H1 (cell line): Measurements from ENCODE around the gene HACD2. TPM values are rescaled to one million over a fixed set of nuclear protein-coding genes. Genes with fewer than 3 reads are reported as not detected.

Experiments used
- CTCF ChIA-PET: fragments of 300-600 bp; sonication (Branson Sonifier 250); formaldehyde crosslinking; loops from one replicate; lab custom pipeline; 2021; ENCODE audit not compliant: partially characterized antibody; lab: Charles Lee
- POLR2A ChIA-PET: fragments of 300-600 bp; sonication (Branson Sonifier 250); formaldehyde crosslinking; loops from one replicate; lab custom pipeline; 2021; ENCODE audit warnings: inconsistent platforms; ENCODE audit not compliant: partially characterized antibody; lab: Charles Lee
- DNase-seq, 2 experiments: peaks; one replicate each; pipeline versions ENCODE4 v3.0.0 to v3.0.0-alpha.2; 2010 to 2022; ENCODE audit warnings: low spot score in 2 of 2, low read depth in 1 of 2, mixed read lengths in 1 of 2
- FAIRE-seq: peaks from 2 replicates; lab custom pipeline; 2011; peaks lifted over from hg19 to GRCh38; lab: Jason Lieb, UNC
- H2AFZ ChIP-seq: 2 replicates; pipeline ENCODE4 v1.8.1; 2012; ENCODE audit warnings: low read length, inconsistent platforms
- H2AK5ac ChIP-seq: 2 replicates; pipeline ENCODE4 v1.6.1; 2013; ENCODE audit warnings: low read depth, low read length
- H2BK120ac ChIP-seq: replicated peaks from 2 replicates; pipeline ENCODE3; 2013; ENCODE audit warnings: low read depth, low read length, inconsistent platforms
- H2BK12ac ChIP-seq: 2 replicates; pipeline ENCODE4 v1.6.1; 2013; ENCODE audit warnings: low read depth, low read length
- H2BK15ac ChIP-seq: 2 replicates; pipeline ENCODE4 v1.6.1; 2013; ENCODE audit warnings: low read length
- H2BK20ac ChIP-seq: 2 replicates; pipeline ENCODE4 v1.6.1; 2013; ENCODE audit warnings: low read length
- H2BK5ac ChIP-seq: 2 replicates; pipeline ENCODE4 v1.6.1; 2013; ENCODE audit warnings: low read depth, low read length
- H3K14ac ChIP-seq: 2 replicates; pipeline ENCODE4 v1.6.1; 2013; ENCODE audit warnings: inconsistent platforms; ENCODE audit not compliant: insufficient read length
- H3K18ac ChIP-seq: 2 replicates; pipeline ENCODE4 v1.6.1; 2013; ENCODE audit warnings: low read length; ENCODE audit errors: extremely low read depth
- H3K23ac ChIP-seq: 2 replicates; pipeline ENCODE4 v1.6.1; 2013; ENCODE audit warnings: inconsistent platforms; ENCODE audit not compliant: insufficient read length
- H3K23me2 ChIP-seq: 2 replicates; pipeline ENCODE4 v1.6.1; 2013; ENCODE audit warnings: low read depth, low read length
- H3K27ac ChIP-seq: 2 replicates; pipeline ENCODE4 v1.6.1; 2011; ENCODE audit warnings: low read depth, low read length, inconsistent platforms
- H3K27me3 ChIP-seq, 4 experiments: replicated peaks in 1 of 4; 1 replicate in 1 of 4; 2 replicates in 3 of 4; pipeline versions ENCODE4 v1.6.1 to v1.8.1; 2011 to 2013; ENCODE audit warnings: low read length in 3 of 4, mild to moderate bottlenecking in 3 of 4, inconsistent platforms in 2 of 4, mixed read lengths in 2 of 4, moderate library complexity in 1 of 4; ENCODE audit not compliant: control insufficient read depth in 3 of 4, insufficient read depth in 3 of 4; ENCODE audit errors: extremely low read depth in 1 of 4
- H3K36me3 ChIP-seq, 4 experiments: 2 replicates each; pipeline versions ENCODE4 v1.6.1 to v1.8.1; 2011 to 2013; ENCODE audit warnings: mild to moderate bottlenecking in 4 of 4, low read length in 3 of 4, moderate library complexity in 2 of 4, control low read depth in 1 of 4, inconsistent platforms in 1 of 4; ENCODE audit not compliant: insufficient read depth in 4 of 4, control insufficient read depth in 2 of 4
- H3K4ac ChIP-seq: replicated peaks from 2 replicates; pipeline ENCODE3; 2013; ENCODE audit warnings: low read length, low read depth, mixed read lengths, inconsistent platforms; ENCODE audit not compliant: insufficient read length
- H3K4me1 ChIP-seq, 4 experiments: replicated peaks in 1 of 4; 1 replicate in 1 of 4; 2 replicates in 3 of 4; pipeline versions ENCODE4 v1.6.1 to v1.8.1; 2011 to 2013; ENCODE audit warnings: low read length in 3 of 4, inconsistent platforms in 2 of 4, mixed read lengths in 1 of 4; ENCODE audit not compliant: insufficient read depth in 4 of 4, control insufficient read depth in 3 of 4
- H3K4me2 ChIP-seq, 2 experiments: 2 replicates each; pipeline versions ENCODE4 v1.6.1 to v1.8.1; 2011 to 2013; ENCODE audit warnings: low read depth in 2 of 2, low read length in 2 of 2, control low read depth in 1 of 2, inconsistent platforms in 1 of 2, mild to moderate bottlenecking in 1 of 2; ENCODE audit not compliant: insufficient read depth in 1 of 2
- H3K4me3 ChIP-seq, 4 experiments: fragments of 200-600, 300-600 bp in 1 of 4; sonication (generic), shearing (Covaris generic), sonication (Bioruptor Twin) in 1 of 4; 2 replicates each; pipeline versions ENCODE4 v1.5.1 to v1.8.1; 2011 to 2016; ENCODE audit warnings: low read length in 4 of 4, low read depth in 3 of 4, control low read depth in 2 of 4, inconsistent platforms in 2 of 4, mild to moderate bottlenecking in 2 of 4, mixed read lengths in 1 of 4, moderate library complexity in 1 of 4; ENCODE audit not compliant: insufficient read depth in 2 of 4; ENCODE audit errors: extremely low read depth in 1 of 4
- H3K56ac ChIP-seq: replicated peaks from 2 replicates; pipeline ENCODE3; 2013; ENCODE audit warnings: low read depth, mild to moderate bottlenecking, mixed read lengths, low read length, inconsistent platforms; ENCODE audit not compliant: insufficient read length
- H3K79me1 ChIP-seq: 2 replicates; pipeline ENCODE4 v1.6.1; 2013; ENCODE audit warnings: low read depth, low read length, control low read depth
- H3K79me2 ChIP-seq, 2 experiments: 2 replicates each; pipeline versions ENCODE4 v1.6.1 to v1.8.1; 2012 to 2013; ENCODE audit warnings: low read length in 2 of 2, mild to moderate bottlenecking in 2 of 2, inconsistent platforms in 1 of 2; ENCODE audit not compliant: insufficient read depth in 2 of 2, control insufficient read depth in 1 of 2
- H3K9ac ChIP-seq, 4 experiments: replicated peaks in 1 of 4; 1 replicate in 1 of 4; 2 replicates in 3 of 4; pipeline versions ENCODE4 v1.6.1 to v1.8.1; 2011 to 2013; ENCODE audit warnings: low read depth in 3 of 4, low read length in 3 of 4, control low read depth in 2 of 4, mild to moderate bottlenecking in 2 of 4, moderate library complexity in 2 of 4, inconsistent platforms in 1 of 4; ENCODE audit errors: extremely low read depth in 1 of 4
- H3K9me3 ChIP-seq, 2 experiments: 2 replicates each; pipeline versions ENCODE4 v1.6.1 to v1.8.1; 2012 to 2013; ENCODE audit warnings: mild to moderate bottlenecking in 2 of 2, moderate library complexity in 2 of 2, control low read depth in 1 of 2, inconsistent platforms in 1 of 2, low read depth in 1 of 2, low read length in 1 of 2, mixed read lengths in 1 of 2; ENCODE audit not compliant: insufficient read depth in 2 of 2
- H4K20me1 ChIP-seq, 2 experiments: replicated peaks in 1 of 2; 2 replicates each; pipeline versions ENCODE3 to v1.8.1; 2011 to 2013; ENCODE audit warnings: inconsistent platforms in 2 of 2, low read length in 2 of 2, mild to moderate bottlenecking in 1 of 2; ENCODE audit not compliant: insufficient read depth in 2 of 2, control insufficient read depth in 1 of 2
- H4K5ac ChIP-seq: 2 replicates; pipeline ENCODE4 v1.6.1; 2013; ENCODE audit warnings: low read length, low read depth, mixed read lengths, inconsistent platforms; ENCODE audit not compliant: insufficient read length
- H4K8ac ChIP-seq: 2 replicates; pipeline ENCODE4 v1.8.0; 2013; ENCODE audit warnings: mild to moderate bottlenecking, moderate library complexity, low read length, inconsistent platforms; ENCODE audit not compliant: insufficient read depth; ENCODE audit errors: extremely low read depth
- H4K91ac ChIP-seq: replicated peaks from 2 replicates; pipeline ENCODE3; 2013; ENCODE audit warnings: low read length, mixed read lengths, inconsistent platforms; ENCODE audit not compliant: insufficient read length
- CREB1 ChIP-seq: IDR thresholded peaks from 2 replicates; pipeline ENCODE4 v1.6.1; 2012; ENCODE audit warnings: inconsistent platforms
- PHF8 ChIP-seq: fragments of 200-600 bp; sonication (generic); conservative IDR thresholded peaks from 2 replicates; pipeline ENCODE4 v1.7.1; 2012; ENCODE audit warnings: low read depth, mild to moderate bottlenecking, inconsistent platforms, low read length, moderate library complexity
- POLR2AphosphoS5 ChIP-seq: IDR thresholded peaks from 2 replicates; pipeline ENCODE4 v1.6.1; 2011; ENCODE audit warnings: low read depth, low read length
- RBBP5 ChIP-seq: IDR thresholded peaks from 2 replicates; pipeline ENCODE4 v1.7.1; 2012; ENCODE audit warnings: low read depth, mild to moderate bottlenecking, inconsistent platforms, low read length, moderate library complexity, borderline replicate concordance
- SIN3A ChIP-seq, 2 experiments: IDR thresholded peaks in 1 of 2; conservative IDR thresholded peaks in 1 of 2; 2 replicates each; pipeline ENCODE4 v1.6.1; 2011 to 2012; ENCODE audit warnings: low read length in 2 of 2, improper control_type of control experiment in 1 of 2, low read depth in 1 of 2, mild to moderate bottlenecking in 1 of 2
- SIX5 ChIP-seq: IDR thresholded peaks from 2 replicates; pipeline ENCODE4 v1.6.1; 2011; ENCODE audit warnings: mild to moderate bottlenecking, low read depth, low read length
- SP1 ChIP-seq: IDR thresholded peaks from 2 replicates; pipeline ENCODE4 v1.6.1; 2011; ENCODE audit warnings: low read depth, low read length
- WGBS, 2 experiments: shearing (Covaris generic) in 1 of 2; methylation state at CpG; one replicate each; pipeline versions ENCODE4 v1.1.6 to v1.1.7; 2013 to 2015; ENCODE audit warnings: low lambda C conversion rate in 2 of 2, mixed read lengths in 2 of 2, inconsistent platforms in 1 of 2, low coverage in 1 of 2, missing lambda C conversion rate in 1 of 2; ENCODE audit not compliant: insufficient replicate concordance in 2 of 2, insufficient coverage in 1 of 2, insufficient read length in 1 of 2; ENCODE audit errors: extremely low coverage in 1 of 2, missing lambda C conversion rate in 1 of 2; 5-methylcytosine and 5-hydroxymethylcytosine counted together
- polyA plus RNA-seq, 7 experiments: library from polyadenylated mRNA; depleted of rRNA in 3 of 7; stranded (reverse) in 5 of 7; unstranded in 2 of 7; fragments of >200 nt in 5 of 7; fragments of 200-250 nt in 2 of 7; gene quantifications; 1 replicate in 5 of 7; 2 replicates in 1 of 7; 4 replicates in 1 of 7; pipeline versions ENCODE4 v1.2.1 to v1.2.3, GENCODE V29; 2011 to 2013; ENCODE audit warnings: missing spikeins in 2 of 7, mixed read lengths in 2 of 7
- total RNA-seq: library from RNA; stranded (reverse); fragmentation: NEBNext Ultra II Directional; extraction: Animal tissue kit (Norgen Biotek cat#: 25700); gene quantifications from 2 replicates; pipeline ENCODE4 v1.2.1, GENCODE V29; 2021

The HACD2 gene
- total and polyA plus RNA-seq, 2 of the 8 experiments (the other 6 are each of a cell fraction or from before 2014, with no cell fraction given) = 24.9 to 31.2 TPM

DNA sequence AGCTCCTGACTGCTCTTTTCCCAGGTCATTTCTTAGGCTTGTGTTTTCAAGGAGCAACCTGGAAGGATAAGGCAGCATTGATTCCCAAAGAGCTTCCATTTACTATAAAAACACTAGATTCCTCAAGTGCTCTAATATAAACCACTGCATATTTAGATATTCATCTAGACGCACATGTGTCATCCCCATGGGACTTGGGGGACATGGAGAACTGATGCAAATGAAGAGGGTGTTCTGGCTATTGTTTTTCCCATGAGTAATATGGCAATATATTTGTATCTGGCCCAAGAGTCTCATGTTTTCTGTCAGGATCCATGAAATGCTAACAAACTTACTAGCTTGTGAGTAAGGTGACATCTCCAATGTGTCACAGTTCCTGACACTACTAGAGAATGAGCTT is 31.3 kb downstream of the HACD2 start:
- Histone ChIP-seq H3K4me3 (no peak overlapping the region), H4K91ac (no peak overlapping the region), H2BK12ac (no peak overlapping the region), H3K9me3 (peaks cover 10 to 20% of the 10 kb centered on the region in 2 experiments; a peak in 3 of 4 replicates), H2BK120ac (no peak overlapping the region), H4K20me1 (no peaks in the 10 kb centered on the region), H3K4ac (no peak overlapping the region), H2BK20ac (no peak overlapping the region), H3K4me2 (no peak overlapping the region), H3K4me1 (no peaks in the 10 kb centered on the region), H3K36me3 (peaks cover 0 to 4% (median 0%) of the 10 kb centered on the region in 4 experiments; a peak in 3 of 8 replicates), H3K18ac (no peak overlapping the region), H2AFZ (no peak overlapping the region), H3K23ac (no peak overlapping the region), H4K8ac (no peak overlapping the region), H3K56ac (no peak overlapping the region), H2BK5ac (no peak overlapping the region), H4K5ac (no peak overlapping the region), H2BK15ac (no peak overlapping the region), H3K27me3 (no peaks in the 10 kb centered on the region), H3K9ac (no peak overlapping the region), H3K14ac (no peak overlapping the region), H3K79me1 (no peaks in the 10 kb centered on the region), H3K79me2 (no peaks in the 10 kb centered on the region), H3K23me2 (no peaks in the 10 kb centered on the region), H3K27ac (no peak overlapping the region), H2AK5ac (no peak overlapping the region)
- CTCF ChIA-PET = interaction anchor here (0.7 to 2.3 kb wide), 7 partner anchors 8 to 208 kb away, joined by 3 to 7 read pairs (median 3); no protein-coding TSS in a partner anchor
- 84% methylated on average over 1 of the region's 1 CpG; no CpG with 5 or more reads in 1 of the 2 experiments for WGBS, 2 experiments
- POLR2A ChIA-PET = interaction anchor here (1.8 kb wide), 1 partner anchor 9 kb away, joined by 6 read pairs; no protein-coding TSS in a partner anchor
- FAIRE-seq (no peak), DNase-seq (no peak)
- TF ChIP-seq SIN3A (conservative IDR thresholded peaks at IDR 0.05 in 1 of 2, IDR thresholded peaks at IDR 0.05 in 1 of 2; ENCODE audit: low read depth in 1 of 2, low read length in 2 of 2) (no peak), SP1 (no peak), SIX5 (no peak), CREB1 (no peak), POLR2AphosphoS5 (no peak), PHF8 (no peak), RBBP5 (no peak)
